ENCODE measurements around the gene PLCB4. TPM values are rescaled to one million over a fixed set of nuclear protein-coding genes. Genes with fewer than 3 reads are reported as not detected.

PLCB4 gene
- polyA plus RNA-seq, 1 donor (not counting 4 experiments of a cell fraction or from before 2014, with no cell fraction given), result 4.1 TPM

GRCh38 chr20:9253006-9253539 lies 184.2 kb downstream of the PLCB4 start:
- H3K4me2 ChIP-seq (ENCODE audit: control insufficient read depth, extremely low read depth, insufficient read depth, low read depth, low read length), result no peak overlapping the region
- H2AFZ ChIP-seq (ENCODE audit: control insufficient read depth, low read length), result no peak overlapping the region
- no peak overlapping the region for H3K27ac ChIP-seq (ENCODE audit: control insufficient read depth, insufficient read depth, low read length)
- no peaks in the 10 kb centered on the region for H3K4me1 ChIP-seq (ENCODE audit: control insufficient read depth, extremely low read depth, insufficient read depth, low read length)
- no peaks in the 10 kb centered on the region for H3K27me3 ChIP-seq (ENCODE audit: control insufficient read depth, extremely low read depth, insufficient read depth, low read length)
- H3K9ac ChIP-seq (ENCODE audit: control insufficient read depth, extremely low read depth, insufficient read depth, low read length), result no peak overlapping the region
- no peaks in the 10 kb centered on the region for H3K9me1 ChIP-seq (ENCODE audit: control insufficient read depth, extremely low read depth, insufficient read depth, low read length)
- H3K4me3 ChIP-seq (ENCODE audit: control insufficient read depth in 2 of 3, extremely low read depth in 1 of 3, insufficient read depth in 2 of 3, low read depth in 1 of 3, low read length in 3 of 3), result no peak overlapping the region
- H3K9me3 ChIP-seq (ENCODE audit: control insufficient read depth, low read depth, low read length), result no peaks in the 10 kb centered on the region
- dilution Hi-C loops (cut with MboI; ENCODE audit: extremely low pct_ligation_motif_present, low sequenced_read_pairs), result no loop called here
- TF ChIP-seq EZH2 (IDR thresholded peaks at IDR 0.05; ENCODE audit: low read length), result no peak
- TF ChIP-seq CTCF (optimal IDR thresholded peaks at IDR 0.05 in 1 of 3, IDR thresholded peaks at IDR 0.05 in 1 of 3, conservative IDR thresholded peaks at IDR 0.05 in 1 of 3; ENCODE audit: extremely low read depth in 1 of 3, insufficient read depth in 2 of 3, low read length in 3 of 3), result no peak
- DNase-seq (ENCODE audit: low read depth, low spot score), result no peak
- no peak for FAIRE-seq
- H4K20me1 ChIP-seq (ENCODE audit: control insufficient read depth, extremely low read depth, insufficient read depth, low read length), result no peaks in the 10 kb centered on the region
- H3K79me2 ChIP-seq (ENCODE audit: control insufficient read depth, insufficient read depth, low read length), result no peaks in the 10 kb centered on the region
- H3K36me3 ChIP-seq (ENCODE audit: control insufficient read depth in 2 of 2, extremely low read depth in 1 of 2, insufficient read depth in 2 of 2, low read length in 2 of 2), result no peaks in the 10 kb centered on the region

DNA sequence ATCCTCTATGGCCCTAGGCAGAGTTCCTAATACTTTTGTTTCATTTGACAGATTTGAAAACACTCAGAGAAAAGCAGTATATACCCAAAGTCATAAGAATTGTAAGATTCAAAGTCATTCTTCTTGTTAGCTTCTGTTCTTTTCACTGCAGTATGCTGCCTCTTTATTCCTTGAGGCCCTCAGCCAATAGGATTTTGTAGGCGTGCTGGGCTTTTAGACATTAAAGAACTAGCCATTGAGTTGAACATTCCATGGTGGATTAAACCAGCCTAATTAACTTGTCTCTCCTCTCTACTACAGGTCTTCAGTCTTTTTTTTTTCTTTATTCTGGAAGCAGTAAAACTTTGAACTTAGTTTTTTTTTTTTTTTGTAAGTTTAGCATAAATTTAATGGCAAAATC lies 186.3 kb downstream of the PLCB4 start:
- H4K20me1 ChIP-seq (ENCODE audit: control insufficient read depth, extremely low read depth, insufficient read depth, low read length), result no peaks in the 10 kb centered on the region
- H3K4me2 ChIP-seq (ENCODE audit: control insufficient read depth, extremely low read depth, insufficient read depth, low read depth, low read length), result no peak overlapping the region
- no peaks in the 10 kb centered on the region for H3K27me3 ChIP-seq (ENCODE audit: control insufficient read depth, extremely low read depth, insufficient read depth, low read length)
- no peaks in the 10 kb centered on the region for H3K9me1 ChIP-seq (ENCODE audit: control insufficient read depth, extremely low read depth, insufficient read depth, low read length)
- FAIRE-seq (no peak), DNase-seq (ENCODE audit: low read depth, low spot score) (no peak)
- H3K79me2 ChIP-seq (ENCODE audit: control insufficient read depth, insufficient read depth, low read length), result no peaks in the 10 kb centered on the region
- dilution Hi-C loops (cut with MboI; ENCODE audit: extremely low pct_ligation_motif_present, low sequenced_read_pairs), result no loop called here
- H3K36me3 ChIP-seq (ENCODE audit: control insufficient read depth in 2 of 2, extremely low read depth in 1 of 2, insufficient read depth in 2 of 2, low read length in 2 of 2), result no peaks in the 10 kb centered on the region
- no peaks in the 10 kb centered on the region for H3K4me1 ChIP-seq (ENCODE audit: control insufficient read depth, extremely low read depth, insufficient read depth, low read length)
- no peak for TF ChIP-seq CTCF (optimal IDR thresholded peaks at IDR 0.05 in 1 of 3, IDR thresholded peaks at IDR 0.05 in 1 of 3, conservative IDR thresholded peaks at IDR 0.05 in 1 of 3; ENCODE audit: extremely low read depth in 1 of 3, insufficient read depth in 2 of 3, low read length in 3 of 3)
- no peak overlapping the region for H3K4me3 ChIP-seq (ENCODE audit: control insufficient read depth in 2 of 3, extremely low read depth in 1 of 3, insufficient read depth in 2 of 3, low read depth in 1 of 3, low read length in 3 of 3)
- no peaks in the 10 kb centered on the region for H3K9me3 ChIP-seq (ENCODE audit: control insufficient read depth, low read depth, low read length)
- H2AFZ ChIP-seq (ENCODE audit: control insufficient read depth, low read length), result no peak overlapping the region
- no peak overlapping the region for H3K9ac ChIP-seq (ENCODE audit: control insufficient read depth, extremely low read depth, insufficient read depth, low read length)
- H3K27ac ChIP-seq (ENCODE audit: control insufficient read depth, insufficient read depth, low read length), result no peak overlapping the region
